T-helper 2 cell (primary cell): Measurements from ENCODE around the gene PBX3.
"Not testable (repeated sequence)": the region's sequence is repeated elsewhere in the genome, so short reads cannot be mapped to it uniquely, and the experiment has no call there.

Experiments
- DNase-seq, 5 experiments: peaks; one replicate each; pipeline versions ENCODE4 v3.0.0 to v3.0.0-alpha.2; 2012 to 2022

PBX3 gene

DNA sequence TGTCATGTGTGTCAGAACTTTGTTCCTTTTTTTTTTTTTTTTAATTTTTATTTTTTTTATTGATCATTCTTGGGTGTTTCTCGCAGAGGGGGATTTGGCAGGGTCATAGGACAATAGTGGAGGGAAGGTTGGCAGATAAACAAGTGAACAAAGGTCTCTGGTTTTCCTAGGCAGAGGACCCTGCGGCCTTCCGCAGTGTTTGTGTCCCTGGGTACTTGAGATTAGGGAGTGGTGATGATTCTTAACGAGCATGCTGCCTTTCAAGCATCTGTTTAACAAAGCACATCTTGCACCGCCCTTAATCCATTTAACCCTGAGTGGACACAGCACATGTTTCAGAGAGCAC is 32.0 kb downstream of the PBX3 start:
- not testable (repeated sequence) for DNase-seq

DNA sequence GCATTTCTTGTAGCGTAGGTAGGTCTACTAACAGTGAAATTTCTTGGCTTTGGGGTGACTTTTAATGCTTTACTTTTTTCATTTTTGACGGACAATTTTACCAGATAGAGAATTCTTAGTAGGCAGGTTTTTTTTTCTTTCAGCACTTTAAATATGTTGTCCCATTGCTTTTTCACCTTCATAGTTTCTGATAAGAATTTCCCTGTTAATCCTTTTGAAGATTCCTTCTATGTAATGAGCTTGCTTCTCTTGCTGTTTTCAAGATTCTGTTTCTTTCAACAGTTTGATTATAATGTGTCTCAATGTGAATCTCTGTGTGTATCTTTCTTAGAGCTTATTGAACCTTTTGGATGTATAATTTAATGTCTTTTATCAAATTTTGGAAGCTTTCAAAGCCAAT is 35.5 kb downstream of the PBX3 start:
- no peak for DNase-seq

GRCh38 chr9:125784286-125785049 is 37.3 kb downstream of the PBX3 start:
- DNase-seq: no peak

- DNase-seq: no peak
These were observed 38.1 kb downstream of the PBX3 start for GRCh38 chr9:125785248-125785751.

DNA sequence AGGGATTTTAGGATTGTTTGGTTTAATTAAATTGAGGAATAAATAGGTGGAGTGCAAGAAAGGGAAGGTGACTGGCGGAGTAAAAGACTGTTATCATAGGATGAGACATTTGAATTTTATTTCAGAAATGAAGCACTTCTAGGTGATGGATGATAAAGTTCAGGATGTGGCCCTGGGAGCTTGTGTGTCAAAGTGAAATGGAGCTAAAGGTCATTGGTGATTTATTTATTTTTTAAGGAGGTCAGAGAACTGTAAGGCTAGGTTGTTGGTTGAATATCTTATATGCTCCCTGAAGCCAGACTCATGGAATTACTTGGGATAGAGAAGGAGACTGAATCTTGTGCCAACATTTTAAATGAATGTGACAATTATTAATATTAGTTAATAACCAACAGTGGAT is 40.5 kb downstream of the PBX3 start:
- no peak for DNase-seq

- peak in 1 of 5 experiments; percentile 18 for DNase-seq
These were observed 42.0 kb downstream of the PBX3 start for GRCh38 chr9:125789196-125789595.

DNA sequence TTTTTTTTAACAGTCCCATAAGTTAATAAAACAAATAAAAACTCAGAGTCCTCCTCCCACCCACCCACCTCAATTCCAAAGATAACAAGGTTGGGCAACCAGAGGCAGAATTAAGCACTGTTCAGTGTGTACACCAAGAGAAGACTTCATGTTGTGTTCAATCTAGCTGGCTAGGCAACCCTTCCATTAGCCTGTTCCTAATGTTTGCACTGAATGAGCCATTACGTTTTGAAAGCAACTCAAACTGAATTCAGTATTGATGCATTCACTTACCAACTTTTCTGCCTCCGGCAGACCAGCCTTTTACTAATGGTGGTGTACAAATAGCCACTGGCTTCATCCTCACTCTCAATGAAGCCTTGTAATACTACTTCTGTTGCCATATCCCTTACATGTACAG is 47.5 kb downstream of the PBX3 start:
- DNase-seq: no peak

DNA sequence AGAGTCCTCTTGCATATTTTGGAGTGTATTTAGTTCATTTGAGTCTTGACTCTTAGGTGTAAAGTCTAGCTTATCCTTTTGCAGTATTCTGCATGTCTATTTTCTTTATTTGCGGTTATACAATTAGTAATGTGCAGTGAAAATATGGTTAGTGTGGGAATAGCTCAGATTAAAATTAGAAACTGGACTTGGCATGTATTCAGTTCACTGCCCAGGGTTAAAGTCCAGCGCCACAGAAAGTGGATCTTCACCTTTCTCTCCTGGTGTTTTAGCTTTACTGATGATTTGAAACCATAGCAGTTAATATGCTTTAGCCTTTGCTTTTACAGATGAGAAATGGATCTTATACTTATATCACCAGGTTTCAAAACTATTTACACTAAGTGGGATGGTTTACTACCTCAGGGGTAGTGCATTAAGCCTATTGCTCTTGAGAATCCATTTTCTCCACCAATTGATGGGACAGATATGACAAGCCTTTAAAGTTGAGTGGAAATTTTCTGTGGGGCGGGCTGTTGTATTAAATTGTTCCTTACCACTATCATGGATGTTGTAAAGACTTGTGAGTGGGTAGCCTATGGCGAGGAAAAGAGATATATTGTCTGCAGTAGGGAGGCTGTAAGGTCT is 48.9 kb downstream of the PBX3 start:
- DNase-seq: no peak

DNA sequence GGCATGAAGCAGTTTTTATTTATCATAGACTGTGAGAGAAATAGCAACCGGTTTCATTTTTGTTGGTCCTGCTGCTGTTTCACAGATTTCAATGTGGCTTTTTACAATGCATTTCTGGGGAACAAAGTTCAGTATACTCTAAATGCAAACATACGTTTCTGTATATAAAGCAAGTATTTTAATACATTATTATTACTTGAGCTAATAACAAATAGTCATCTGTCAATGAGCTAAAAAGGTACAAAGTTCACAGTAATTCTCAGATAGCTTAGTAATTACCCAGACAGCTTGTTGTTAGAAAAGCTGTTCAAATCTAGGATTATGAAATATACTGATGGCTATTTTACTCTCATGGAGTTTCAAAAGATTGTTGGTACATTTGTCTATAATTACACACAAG is 50.8 kb downstream of the PBX3 start:
- no peak for DNase-seq

GRCh38 chr9:125803526-125803925 is 56.4 kb downstream of the PBX3 start:
- no peak for DNase-seq

- DNase-seq: no peak
These were observed 57.9 kb downstream of the PBX3 start for GRCh38 chr9:125805057-125805456.

DNA sequence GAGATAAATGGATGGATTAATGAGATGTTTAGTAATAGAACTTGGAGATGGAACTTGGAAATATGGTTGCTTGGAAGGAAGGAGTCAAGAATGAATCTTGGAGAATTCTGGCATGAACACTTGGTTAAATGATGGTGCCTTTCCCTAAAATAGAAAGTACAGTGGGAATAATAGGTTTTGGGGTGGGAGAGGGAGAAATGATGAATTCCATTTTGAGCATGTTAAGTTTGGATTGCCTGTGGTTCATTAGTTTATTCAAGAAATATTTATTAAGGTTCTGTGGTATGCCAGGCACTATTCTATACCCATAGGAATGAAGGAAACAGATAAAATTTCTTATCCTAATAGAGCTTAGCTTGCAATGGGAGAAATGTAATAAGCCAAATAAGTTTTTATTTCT is 58.4 kb downstream of the PBX3 start:
- no peak for DNase-seq

DNA sequence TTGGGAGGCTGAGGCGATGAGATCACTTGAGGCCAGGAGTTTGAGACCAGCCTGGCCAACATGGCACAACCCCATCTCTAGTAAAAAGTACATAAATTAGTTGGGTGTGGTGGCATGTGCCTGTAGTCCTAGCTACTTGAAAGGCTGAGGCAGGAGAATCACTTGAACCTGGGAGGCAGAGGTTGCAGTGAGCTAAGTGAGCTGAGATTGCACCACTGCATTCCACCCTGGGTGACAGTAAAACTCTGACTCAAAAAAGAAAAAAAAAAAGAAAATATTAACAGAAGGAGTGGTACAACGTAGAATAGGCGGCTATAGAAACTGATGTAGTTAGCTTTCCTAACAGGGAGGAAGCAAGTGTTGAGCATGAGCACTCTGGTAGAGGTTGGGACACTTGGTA is 59.9 kb downstream of the PBX3 start:
- no peak for DNase-seq

DNA sequence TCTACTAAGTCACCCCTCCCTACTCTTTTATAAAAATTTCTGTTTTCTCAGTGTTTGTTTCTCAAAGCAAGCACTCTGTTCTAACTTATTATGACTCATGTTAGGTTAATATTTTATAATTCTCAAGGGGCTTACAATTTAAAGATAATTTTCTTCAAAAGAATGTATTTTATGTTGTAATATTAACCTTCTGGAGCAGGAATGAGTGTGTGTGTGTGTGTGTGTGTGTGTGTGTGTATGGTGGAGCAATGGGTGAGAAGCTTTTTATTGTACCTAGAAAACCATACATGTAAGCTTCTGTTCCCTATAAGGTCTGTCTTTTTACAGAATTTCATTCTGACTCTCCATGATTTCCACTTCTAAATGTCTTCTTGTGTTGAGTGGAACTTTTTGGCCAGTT is 63.0 kb downstream of the PBX3 start:
- DNase-seq: no peak

DNA sequence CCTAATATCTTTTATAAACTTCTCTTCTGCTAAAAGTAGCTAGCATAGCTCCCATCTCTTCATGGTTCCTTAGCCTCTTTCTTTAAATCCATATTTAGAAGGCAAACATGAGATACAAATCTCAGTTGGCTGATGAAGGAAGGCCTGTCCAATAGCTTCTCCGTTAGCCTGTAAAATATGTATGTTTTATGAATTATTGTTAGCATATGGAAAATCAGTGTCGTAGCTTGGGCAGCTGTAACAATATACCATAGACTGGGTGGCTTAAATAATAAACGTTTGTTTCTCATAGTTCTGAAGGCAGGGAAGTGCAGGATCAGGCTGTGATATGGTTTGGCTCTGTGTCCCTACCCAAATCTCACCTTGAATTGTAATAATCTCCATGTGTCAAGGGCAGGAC is 63.8 kb downstream of the PBX3 start:
- DNase-seq: no peak

GRCh38 chr9:125812403-125812802 is 65.2 kb downstream of the PBX3 start:
- DNase-seq: no peak

- no peak for DNase-seq
These were observed 68.4 kb downstream of the PBX3 start for GRCh38 chr9:125815568-125815967.

GRCh38 chr9:125816321-125816720 is 69.1 kb downstream of the PBX3 start:
- DNase-seq: no peak

GRCh38 chr9:125820100-125820804 is 73.1 kb downstream of the PBX3 start:
- peak in 1 of 5 experiments; percentile 17 for DNase-seq

DNA sequence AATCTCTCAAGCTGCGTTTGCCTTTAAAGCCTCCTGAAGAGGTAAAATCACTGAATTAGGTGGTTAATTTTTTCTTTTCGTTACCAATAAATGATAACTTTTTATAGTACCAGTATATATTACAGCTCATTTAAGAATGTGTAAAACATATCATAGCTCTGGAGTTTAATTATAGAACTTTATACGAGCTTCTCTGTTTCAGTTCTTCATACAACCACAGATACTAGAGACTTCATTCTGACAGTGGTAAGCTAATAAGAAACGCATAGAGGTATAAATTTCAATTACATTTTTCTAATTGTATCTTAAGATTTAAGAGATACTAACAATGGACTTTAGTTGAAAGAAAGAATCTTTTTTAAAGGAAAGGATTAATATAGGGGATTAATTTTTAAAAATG is 73.9 kb downstream of the PBX3 start:
- DNase-seq: no peak

DNA sequence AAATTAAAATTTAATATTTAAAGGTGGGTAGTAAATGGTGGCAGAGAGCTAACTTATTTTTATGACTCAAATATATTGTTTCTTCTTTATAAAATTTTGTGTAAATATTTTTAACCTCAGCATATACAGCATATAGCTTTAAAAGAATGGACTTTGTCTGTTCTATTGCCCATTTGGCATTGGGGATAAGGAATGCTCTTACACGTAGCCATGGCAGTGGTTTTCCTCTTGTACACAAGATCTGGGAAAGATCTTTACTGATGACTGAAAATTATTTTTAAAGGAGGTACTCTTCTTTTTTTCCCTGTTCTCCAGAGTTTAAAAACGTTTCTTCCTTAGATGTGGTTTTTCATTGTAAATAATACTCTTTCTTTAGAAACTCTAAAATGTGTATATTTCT is 75.0 kb downstream of the PBX3 start:
- DNase-seq: no peak

DNA sequence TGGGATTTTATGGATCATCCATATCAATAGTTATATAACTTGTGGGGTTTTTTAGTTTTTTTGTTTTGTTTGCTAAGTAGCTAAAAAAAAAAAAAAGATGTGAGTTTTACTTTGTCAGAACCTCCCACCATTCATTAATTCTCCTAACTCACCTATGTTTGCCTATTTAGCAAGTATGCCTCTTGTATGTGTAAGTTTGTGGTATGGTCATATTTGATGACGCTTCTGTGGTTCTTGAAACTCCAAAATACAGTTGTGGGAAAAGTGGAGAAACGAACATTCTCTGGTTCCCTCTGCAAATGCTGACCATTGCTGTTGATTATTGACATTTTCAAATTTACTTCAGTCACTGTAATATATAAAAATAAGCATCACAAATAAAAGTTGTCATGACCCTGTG is 75.7 kb downstream of the PBX3 start:
- no peak for DNase-seq

- DNase-seq: peak in 2 of 5 experiments; percentile 48 to 83
These were observed 76.8 kb downstream of the PBX3 start for GRCh38 chr9:125823874-125824406.

DNA sequence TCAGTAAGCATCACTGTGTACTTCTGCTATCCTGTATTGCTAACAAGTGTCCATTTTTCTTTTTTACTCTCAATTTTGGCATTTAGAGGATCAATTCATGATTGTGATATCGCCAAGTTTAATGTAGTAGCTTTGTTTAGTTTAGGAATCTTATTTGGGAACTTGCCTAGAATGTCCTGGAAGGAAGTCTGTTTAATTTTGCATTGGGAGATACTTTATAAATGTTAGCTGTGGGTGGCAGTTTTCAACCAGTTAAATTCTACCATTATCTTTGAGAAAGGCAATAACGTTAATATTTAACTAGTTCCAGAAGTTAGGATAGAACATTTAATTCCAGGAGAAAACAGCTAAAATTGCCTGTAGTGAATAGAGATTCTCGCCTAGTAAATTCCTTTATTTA is 78.6 kb downstream of the PBX3 start:
- no peak for DNase-seq
